Skeletal muscle cell (primary cell): ENCODE measurements around the gene NUDT3.
"Not testable (repeated sequence)": the region's sequence is repeated elsewhere in the genome, so short reads cannot be mapped to it uniquely, and the experiment has no call there.

Experiments
- DNase-seq: peaks from one replicate; pipeline ENCODE4 v3.0.0-alpha.2; 2010; ENCODE audit warnings: low read depth
- H3K4me3 ChIP-seq: 2 replicates; pipeline ENCODE4 v1.5.1; 2011; ENCODE audit warnings: low read depth, mild to moderate bottlenecking, control low read depth, low read length, moderate library complexity

The NUDT3 gene

DNA sequence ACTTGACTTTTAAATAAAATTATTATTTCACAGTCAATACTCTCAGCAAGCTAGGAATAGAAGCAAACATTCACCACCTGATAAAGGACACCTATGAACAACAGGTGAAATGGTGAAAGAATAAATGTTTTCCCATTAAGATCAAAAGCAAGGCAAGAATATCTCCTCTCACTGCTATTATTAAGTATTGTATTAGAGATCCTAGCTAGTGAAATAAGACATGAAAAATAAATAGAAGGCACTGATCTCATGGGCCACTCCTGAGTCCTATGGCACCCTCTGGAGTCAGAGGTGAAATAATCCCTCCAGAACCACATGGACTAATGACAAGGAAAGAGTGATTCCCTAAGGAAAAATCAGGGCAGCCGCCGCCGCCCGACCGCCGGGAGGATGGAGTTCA, 4.0 kb upstream of the NUDT3 start:
- no peak overlapping the region for H3K4me3 ChIP-seq
- no peak for DNase-seq

DNA sequence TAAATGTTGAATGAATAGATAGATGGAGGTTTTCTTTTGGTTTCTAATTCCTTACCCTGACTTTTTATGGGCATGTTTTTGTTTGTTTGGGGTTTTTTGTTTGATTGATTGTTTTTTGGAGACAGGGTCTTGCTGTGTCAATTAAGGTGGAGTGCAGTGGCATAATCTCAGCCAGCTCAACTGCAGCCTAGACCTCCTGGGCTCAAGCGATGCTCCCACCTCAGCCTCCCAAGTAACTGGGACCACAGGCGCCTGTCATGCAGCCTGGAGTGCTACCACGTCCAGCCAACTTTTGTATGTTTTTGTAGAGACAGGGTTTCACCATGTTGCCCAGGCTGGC, 1.5 kb upstream of the NUDT3 start:
- no peak overlapping the region for H3K4me3 ChIP-seq

DNA sequence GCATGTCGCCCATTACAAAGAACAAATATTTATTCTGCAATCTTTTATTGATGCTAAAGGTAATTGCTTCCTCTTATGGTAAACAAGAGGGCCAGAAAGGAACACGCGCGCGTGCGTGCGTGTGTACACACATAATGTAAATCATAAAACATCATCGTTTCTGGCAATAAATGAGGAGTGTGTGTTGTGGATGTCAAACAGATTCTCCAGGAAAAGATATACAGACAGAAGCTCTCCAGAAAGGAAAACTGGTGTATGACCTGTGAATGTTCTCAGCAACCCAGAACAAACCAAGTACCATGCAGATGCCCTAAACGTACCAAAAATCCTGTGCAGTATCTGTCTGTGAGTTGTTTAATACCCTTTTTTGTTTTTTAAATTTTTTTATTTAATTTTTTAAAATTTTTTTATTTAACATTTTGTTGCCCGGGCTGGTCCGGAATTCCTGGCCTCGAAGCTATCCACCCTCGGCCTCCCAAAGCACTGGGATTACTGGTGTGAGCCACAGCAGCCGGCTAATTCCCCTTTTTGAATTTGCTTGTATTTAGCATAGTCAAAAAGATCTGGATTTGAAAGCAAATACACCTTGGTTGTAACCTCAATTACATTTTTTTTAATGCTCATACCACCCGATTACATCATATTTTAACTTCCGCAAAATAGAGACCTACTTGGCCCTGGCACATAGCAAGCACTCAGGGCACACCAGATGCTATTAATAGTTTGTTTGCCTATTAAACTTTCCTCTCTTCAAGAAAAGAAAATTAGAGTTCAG, 909 bp upstream of the NUDT3 start:
- DNase-seq = no peak
- peak overlapping the region; percentile 80 for H3K4me3 ChIP-seq

More for the DNA sequence above, 1.5 kb upstream of the NUDT3 start:
- no peak for DNase-seq

DNA sequence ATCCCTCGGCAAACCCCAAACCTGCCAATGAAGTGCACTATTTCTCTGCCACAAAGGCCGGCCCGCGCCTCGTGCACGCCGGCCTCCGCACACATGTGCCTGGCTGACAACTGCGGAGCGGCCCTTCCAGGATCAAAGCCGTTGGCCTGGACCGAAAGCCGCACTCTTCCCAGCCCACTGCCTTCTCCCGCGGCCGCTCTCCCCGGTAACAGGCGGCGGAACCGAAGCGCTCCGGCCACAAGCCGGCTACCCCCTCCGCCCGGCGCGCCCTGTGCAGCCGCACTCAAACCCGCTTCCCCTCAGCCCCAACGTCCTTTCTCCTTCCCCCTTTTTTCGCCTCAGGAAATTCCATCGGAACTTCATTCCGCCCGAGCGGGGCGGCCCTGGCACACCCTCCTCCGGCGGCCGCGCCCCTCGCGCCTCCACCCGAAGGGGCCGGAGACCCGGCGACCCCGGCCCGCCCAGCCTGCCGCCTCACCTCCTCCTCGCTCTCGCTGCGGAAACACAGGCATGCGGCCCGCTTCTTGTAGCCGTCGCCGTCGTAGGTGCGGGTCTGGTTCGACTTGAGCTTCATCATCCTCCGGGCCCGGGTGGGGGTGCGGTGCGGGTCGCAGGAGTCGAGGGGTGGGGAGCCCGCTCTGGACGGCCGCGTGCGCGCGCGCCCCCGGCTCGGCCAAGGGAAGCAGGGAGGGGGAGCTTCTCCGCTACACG, 528 bp downstream of the NUDT3 start:
- peak overlapping the region; percentile 80 for H3K4me3 ChIP-seq
- DNase-seq = no peak

DNA sequence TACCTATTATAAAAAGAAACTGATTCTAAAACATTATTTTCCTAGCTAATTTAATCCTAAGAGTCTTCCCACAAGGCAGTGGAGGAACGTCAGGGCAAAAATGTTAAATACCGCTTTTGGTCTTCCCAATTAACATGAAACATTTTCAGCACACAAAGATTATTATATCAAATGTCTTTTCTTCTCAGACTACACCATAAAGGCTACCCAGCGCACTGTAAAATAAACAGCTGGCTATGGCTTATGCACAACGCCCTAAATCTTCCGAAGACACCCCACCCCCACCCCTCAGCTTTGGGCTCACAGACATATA, 1.0 kb downstream of the NUDT3 start:
- H3K4me3 ChIP-seq = peak overlapping the region; percentile 80
- DNase-seq = no peak

DNA sequence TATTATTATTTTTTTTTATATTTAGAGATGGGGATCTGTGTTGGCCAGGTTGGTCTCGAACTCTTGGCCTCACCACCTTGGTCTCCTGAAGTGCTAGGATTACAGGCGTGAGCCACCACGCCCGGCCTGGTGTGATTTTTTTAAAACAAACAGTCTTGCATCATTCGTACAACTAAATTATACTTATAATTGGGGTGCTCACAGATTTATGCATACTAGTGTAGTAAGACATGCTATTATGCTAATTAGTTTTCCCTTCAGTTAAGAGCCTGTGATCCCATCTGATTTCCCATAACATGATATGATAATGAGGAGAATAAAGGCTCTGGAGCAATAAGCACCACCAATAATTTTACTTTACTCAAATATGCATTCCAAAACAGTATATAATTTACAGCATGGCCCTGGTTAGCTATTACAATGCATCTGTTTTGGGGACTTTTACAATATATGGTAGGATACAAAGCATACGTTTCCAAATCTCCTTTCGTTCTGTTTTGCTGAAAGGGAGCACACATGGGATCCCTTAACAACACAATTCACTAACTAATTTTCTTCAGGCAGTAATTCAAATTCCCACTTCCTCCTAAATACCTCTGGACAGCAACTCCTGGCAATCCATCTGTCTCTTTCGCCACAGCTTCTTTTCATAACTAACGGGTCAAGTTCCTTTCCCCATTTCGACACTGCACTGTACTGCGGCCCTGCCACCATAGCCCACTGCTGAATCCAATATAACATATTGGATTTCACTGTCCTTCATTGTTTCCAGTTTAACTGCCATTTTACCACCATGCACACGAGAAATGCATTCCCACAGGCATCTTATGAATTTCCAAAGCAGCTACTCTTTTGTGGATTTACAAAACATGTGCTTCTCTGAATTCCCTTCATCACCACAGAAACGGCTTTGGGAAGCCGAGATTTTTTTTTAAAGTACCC, 1.7 kb downstream of the NUDT3 start:
- DNase-seq = peak; percentile 73
- peak overlapping the region; percentile 80 for H3K4me3 ChIP-seq

DNA sequence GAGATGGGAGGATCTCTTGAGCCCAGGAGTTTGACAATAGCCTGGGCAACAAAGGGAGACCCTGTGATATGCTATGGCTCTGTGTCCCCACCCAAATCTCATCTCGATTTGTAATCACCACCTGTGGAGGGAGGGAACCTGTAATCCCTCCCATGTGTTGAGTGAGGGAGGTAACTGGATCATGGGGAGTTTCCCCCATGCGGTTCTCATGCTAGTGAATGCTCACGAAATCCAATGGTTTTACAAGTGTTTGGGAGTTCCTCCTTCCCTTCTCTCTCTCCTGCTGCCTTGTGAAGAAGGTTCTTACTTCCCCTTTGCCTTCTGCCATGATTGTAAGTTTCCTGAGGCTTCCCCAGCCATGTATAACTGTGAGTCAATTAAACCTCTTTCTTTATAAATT, 3.4 kb downstream of the NUDT3 start:
- no peak overlapping the region for H3K4me3 ChIP-seq
- DNase-seq = no peak

DNA sequence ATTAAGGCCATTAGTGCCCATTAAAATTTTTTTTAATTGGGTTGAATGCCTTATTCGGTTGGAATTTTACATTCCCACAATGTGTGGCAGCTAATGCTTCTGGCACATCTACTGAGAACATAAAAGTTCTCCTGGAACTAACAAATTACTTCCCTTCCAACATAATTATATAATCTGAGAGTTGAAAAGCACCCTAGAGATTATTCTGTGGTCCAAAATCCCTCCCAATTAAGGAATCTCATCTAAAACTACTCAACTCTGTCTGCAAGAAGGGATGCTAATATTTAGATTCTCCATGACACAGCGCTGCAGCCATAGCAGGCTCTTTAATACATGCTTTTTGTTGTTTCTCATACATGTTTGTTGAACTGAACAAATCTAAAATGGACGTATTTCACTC, 4.0 kb downstream of the NUDT3 start:
- H3K4me3 ChIP-seq = no peak overlapping the region
- no peak for DNase-seq

DNA sequence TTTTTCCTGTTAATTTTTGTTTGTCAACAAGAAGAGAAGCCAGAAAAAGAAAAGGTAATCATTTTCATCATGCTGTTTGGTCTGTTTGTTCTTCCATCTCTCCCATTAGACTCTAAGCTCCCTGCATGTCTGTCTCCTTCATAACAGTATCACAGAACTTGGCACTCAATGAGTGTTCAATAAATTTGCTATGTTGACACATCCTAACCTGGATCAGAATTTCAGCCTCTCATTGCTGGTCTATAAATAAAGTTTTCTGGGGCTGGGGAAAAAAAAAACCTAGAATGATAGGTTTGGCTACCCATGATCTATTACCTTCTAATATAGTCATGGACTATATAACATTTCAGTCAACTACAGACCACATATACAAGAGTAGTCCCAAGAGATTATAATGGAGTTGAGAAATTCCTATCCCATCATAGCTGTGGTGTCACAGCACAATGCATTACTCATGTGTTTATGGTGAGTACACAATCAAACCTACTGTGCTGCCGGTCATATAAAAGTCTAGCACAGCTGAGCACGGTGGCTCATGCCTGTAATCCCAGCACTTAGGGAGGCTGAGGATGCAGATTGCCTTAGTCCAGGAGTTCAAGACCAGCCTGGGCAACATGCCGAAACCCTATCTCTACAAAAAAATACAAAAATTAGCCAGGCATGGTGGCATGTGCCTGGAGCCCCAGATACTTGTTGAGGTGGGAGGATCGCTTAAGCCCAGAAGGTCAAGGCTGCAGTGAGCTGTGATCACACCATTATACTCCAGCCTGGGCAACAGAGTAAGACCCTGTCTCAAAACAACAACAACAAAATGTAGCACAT, 5.9 kb downstream of the NUDT3 start:
- peak; percentile 98 for DNase-seq
- H3K4me3 ChIP-seq = no peak overlapping the region

DNA sequence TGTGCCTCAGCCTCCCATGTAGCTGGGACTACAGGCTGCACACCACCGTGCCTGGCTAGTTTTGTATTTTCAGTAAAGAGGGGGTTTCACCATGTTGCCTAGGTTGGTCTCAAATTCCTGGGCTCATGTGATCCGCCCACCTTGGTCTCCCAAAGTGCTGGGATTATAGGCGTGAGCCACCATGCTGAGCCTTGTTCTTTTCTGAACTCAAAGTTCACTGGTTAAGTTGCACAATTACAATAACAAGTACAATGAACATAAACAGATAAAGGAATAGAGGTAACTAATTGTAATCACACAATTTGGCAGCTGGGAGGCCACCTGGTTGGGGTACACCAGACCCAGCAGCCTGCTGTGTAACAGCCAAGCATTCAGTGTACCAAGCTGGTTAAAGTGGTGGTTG, 6.7 kb downstream of the NUDT3 start:
- DNase-seq = no peak
- H3K4me3 ChIP-seq = no peak overlapping the region

DNA sequence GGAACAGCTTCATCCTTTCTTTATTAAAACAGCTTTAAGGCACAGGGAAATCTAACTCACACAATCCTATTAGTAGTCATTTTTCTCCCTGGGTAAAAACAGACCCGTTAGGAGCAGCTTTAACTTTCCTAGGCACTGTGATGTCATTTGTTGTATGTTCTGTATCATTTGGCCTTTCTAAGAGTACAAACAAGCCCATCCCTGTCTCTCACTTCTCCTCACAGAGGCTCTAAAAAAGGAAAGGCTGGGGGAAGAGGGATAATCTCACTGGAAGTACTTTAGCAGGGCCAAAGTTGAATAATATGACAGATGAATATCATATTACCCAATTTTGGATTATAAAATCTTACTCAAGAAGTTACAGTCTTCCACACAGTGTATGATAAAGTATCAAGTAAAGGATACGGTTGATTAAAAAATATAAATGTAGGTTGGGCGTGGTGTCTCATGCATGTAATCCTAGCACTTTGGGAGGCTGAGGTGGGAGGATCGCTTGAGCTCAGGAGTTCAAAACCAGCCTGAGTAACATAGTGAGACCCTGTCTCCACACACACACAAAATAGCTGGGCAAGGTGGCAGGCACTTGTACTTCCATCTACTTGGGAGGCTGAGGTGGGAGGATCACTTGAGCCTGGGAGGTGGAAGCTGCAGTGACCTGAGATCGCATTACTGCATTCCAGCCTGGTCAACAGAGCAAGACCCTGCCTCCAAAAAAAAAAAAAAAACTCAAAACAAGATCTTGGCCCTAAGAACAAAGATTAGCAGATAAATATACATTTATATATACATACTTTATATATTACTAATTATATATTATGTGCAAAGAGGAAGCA, 7.9 kb downstream of the NUDT3 start:
- no peak for DNase-seq
- no peak overlapping the region for H3K4me3 ChIP-seq

DNA sequence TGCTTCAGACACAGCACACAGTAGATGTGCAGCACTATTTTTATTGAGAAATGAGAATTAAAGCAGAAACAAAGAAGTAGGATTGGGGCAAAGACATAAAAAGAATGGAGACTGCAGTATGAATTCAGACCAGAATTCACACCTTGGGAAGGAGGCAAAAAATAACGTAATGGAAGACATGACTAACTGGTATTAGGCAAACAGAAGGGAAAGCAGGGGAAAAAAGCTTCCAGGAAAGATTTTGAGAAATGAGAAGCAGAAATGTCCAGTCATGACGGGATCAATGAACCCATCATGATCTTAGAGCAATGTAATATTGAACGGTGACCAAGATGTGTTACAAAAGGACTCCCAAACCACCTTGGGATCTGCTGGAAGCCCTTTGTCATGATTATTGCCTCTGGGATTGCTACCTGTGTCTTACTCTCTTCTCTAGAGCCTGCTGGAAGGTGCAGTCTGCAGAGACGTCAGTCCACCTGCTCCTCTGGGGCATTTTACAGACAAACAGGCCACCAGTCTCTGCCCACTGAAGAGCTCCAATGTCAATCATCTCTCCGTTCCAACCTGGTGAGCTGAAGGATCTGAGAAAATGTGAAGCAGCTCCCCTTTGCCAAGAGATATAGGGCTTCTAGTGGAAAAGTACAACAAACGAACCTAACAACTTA, 8.7 kb downstream of the NUDT3 start:
- no peak for DNase-seq
- H3K4me3 ChIP-seq = no peak overlapping the region

DNA sequence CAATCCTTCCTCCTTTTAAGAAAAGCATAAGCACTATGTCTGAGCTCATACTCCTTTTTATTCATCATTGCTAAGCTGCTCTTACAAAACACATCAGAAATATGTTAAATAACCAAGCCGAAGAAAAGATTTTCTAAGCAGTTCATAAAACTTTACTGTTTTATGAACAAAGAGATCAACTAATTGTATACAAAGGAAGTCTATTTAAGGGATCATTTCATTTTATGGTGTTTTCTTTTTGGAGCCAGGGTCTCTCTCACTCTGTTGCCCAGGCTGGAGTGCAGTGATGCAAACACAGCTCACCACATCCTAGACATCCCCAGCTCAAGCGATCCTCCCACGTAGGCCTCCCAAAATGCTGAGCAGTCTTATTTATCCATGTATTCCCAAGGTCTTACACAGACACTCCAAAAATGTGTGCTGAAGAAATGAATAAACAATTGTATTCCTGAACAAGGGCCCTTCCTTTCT, 9.3 kb downstream of the NUDT3 start:
- DNase-seq = peak; percentile 68
- no peak overlapping the region for H3K4me3 ChIP-seq

DNA sequence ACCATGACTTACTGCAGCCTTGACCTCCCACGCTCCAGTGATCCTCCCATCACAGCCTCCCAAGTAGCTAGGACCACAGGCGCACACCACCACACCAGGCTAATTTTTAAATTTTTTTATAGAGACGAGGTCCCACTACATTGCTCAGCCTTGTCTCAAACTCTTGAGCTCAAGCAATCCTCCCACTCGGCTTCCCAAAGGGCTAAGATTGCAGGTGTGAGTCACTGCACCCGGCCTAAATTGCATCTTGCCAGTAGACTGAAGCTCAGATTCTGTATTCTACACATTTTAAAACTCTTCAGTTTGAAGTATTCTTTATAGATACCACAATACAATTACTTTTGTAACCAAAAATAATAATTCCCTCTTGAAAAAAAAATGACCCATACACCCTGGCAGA, 11.4 kb downstream of the NUDT3 start:
- no peak overlapping the region for H3K4me3 ChIP-seq
- no peak for DNase-seq

DNA sequence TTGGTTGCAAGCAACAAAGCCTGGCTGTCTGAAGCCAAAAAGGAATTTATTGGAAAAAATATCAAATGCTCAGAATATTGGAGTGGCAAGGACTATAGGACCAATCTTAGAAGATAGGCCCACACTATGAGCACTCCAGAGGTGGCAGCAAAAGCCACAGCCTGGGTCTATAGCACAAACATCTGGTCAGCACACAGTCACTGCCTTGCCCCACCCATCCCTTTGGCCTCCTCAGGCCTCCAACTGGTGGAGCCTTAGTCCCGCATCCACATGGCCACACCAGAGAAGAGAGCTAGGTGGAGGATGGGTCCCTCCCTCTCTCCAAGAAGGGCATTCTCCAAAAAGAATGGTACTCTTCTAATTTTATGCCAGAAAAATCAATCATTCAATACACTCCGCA, 14.0 kb downstream of the NUDT3 start:
- no peak overlapping the region for H3K4me3 ChIP-seq
- no peak for DNase-seq

DNA sequence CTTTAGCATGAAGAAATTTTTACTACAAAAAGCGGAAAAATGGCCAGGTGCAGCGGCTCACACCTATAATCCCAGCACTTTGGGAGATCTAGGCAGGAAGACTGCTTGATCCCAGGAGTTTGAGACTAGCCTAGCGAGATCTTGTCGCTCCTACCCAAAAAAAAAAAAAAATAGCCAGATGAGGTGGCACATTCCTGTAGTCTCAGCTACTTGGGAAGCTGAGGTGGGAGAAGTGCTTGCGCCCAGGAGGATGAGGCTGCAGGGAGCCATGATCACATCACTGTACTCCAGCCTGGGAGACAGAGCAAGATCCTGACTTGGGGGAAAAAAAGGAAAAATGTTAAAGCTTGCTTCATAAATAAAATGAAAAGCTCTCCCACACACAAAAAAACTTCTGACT, 14.5 kb downstream of the NUDT3 start:
- no peak overlapping the region for H3K4me3 ChIP-seq
- no peak for DNase-seq

DNA sequence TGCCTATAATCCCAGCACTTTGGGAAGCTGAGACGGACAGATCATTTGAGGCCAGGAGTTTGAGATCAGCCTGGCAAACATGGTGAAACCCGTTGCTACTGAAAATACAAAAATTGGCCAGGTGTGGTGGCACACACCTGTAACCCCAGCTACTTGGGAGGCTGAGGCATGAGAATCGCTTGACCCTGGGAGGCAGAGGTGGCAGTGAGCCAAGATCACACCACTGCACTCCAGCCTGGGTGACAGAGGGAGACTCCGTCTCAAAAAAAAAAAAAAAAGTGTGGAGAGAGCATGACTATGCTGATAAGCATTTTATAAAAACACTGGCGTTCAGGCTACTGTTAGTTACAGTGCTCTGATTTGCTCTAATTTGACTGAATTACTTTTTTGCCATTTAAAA, 14.9 kb downstream of the NUDT3 start:
- not testable (repeated sequence) for DNase-seq, H3K4me3 ChIP-seq

DNA sequence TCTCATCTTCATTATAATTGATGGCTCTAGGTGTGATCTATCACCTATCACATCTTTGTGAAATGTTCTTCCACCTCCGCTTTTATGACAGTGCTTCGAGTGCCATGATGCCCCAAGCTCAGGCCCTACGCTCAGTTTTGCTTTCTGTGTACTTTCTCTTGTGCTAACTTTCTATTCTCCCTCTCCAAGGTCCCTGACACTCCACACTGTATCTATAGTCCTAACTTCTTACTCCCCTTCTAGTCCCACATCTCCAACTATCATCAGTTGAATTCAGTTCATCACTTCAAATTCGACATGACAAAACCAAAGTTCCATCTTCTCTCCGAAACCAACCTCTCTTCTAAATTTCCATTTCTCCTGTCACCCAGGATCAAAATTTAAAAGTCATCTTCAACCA, 16.6 kb downstream of the NUDT3 start:
- no peak overlapping the region for H3K4me3 ChIP-seq
- DNase-seq = no peak
